Measurements from ENCODE around the gene GAPDHS.

- TF ChIP-seq, protein P1, sequence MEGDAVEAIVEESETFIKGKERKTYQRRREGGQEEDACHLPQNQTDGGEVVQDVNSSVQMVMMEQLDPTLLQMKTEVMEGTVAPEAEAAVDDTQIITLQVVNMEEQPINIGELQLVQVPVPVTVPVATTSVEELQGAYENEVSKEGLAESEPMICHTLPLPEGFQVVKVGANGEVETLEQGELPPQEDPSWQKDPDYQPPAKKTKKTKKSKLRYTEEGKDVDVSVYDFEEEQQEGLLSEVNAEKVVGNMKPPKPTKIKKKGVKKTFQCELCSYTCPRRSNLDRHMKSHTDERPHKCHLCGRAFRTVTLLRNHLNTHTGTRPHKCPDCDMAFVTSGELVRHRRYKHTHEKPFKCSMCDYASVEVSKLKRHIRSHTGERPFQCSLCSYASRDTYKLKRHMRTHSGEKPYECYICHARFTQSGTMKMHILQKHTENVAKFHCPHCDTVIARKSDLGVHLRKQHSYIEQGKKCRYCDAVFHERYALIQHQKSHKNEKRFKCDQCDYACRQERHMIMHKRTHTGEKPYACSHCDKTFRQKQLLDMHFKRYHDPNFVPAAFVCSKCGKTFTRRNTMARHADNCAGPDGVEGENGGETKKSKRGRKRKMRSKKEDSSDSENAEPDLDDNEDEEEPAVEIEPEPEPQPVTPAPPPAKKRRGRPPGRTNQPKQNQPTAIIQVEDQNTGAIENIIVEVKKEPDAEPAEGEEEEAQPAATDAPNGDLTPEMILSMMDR (IDR thresholded peaks at IDR 0.05; ENCODE audit: poor library complexity) = no peak
- TF ChIP-seq EZH2 (IDR thresholded peaks at IDR 0.05; ENCODE audit: borderline replicate concordance) = no peak
- TF ChIP-seq EZH2phosphoT487 (IDR thresholded peaks at IDR 0.05; ENCODE audit: low read depth, severe bottlenecking, unreplicated experiment) = no peak
Observed at GRCh38 chr19:35486268-35486708, 47.0 kb upstream of the GAPDHS start.

Measured in hepatocyte (in vitro differentiated cells).